ENCODE data around the gene CASKIN2. TPM values are rescaled to one million over a fixed set of nuclear protein-coding genes. Genes with fewer than 3 reads are reported as not detected.
"Not testable (repeated sequence)": the region's sequence is repeated elsewhere in the genome, so short reads cannot be mapped to it uniquely, and the experiment has no call there.

Gene CASKIN2
- total RNA-seq, 1 donor from 2014 or later: 2.0 TPM

- Mint-ChIP-seq H3K27ac (no peak overlapping the region), H3K36me3 (ENCODE audit: low read depth) (peaks cover 12% of the 10 kb centered on the region), H3K4me1 (ENCODE audit: low read depth) (no peaks in the 10 kb centered on the region), H3K9me3 (no peaks in the 10 kb centered on the region), H3K4me3 (no peak overlapping the region), H3K27me3 (ENCODE audit: insufficient read depth) (no peaks in the 10 kb centered on the region)
- DNase-seq (ENCODE audit: low spot score): no peak
- intact Hi-C loops (cut with micrococcal nuclease): no loop called here
These were observed 47.0 kb downstream of the CASKIN2 start for GRCh38 chr17:75468291-75468754.

- peaks cover 2% of the 10 kb centered on the region for H3K4me1 Mint-ChIP-seq (ENCODE audit: low read depth)
- no peaks in the 10 kb centered on the region for H3K27me3 Mint-ChIP-seq (ENCODE audit: insufficient read depth)
- H3K9me3 Mint-ChIP-seq: no peaks in the 10 kb centered on the region
- H3K4me3 Mint-ChIP-seq: no peak overlapping the region
- intact Hi-C loops (cut with micrococcal nuclease): no loop called here
- H3K36me3 Mint-ChIP-seq (ENCODE audit: low read depth): peaks cover 4% of the 10 kb centered on the region
- no peak for DNase-seq (ENCODE audit: low spot score)
- H3K27ac Mint-ChIP-seq: no peak overlapping the region
These were observed 50.3 kb downstream of the CASKIN2 start for GRCh38 chr17:75465039-75465438.

- peaks cover 5% of the 10 kb centered on the region for H3K4me1 Mint-ChIP-seq (ENCODE audit: low read depth)
- H3K9me3 Mint-ChIP-seq: no peaks in the 10 kb centered on the region
- H3K4me3 Mint-ChIP-seq: no peak overlapping the region
- intact Hi-C loops (cut with micrococcal nuclease): no loop called here
- H3K36me3 Mint-ChIP-seq (ENCODE audit: low read depth): peaks cover 4% of the 10 kb centered on the region
- H3K27ac Mint-ChIP-seq: no peak overlapping the region
- DNase-seq (ENCODE audit: low spot score): no peak
- H3K27me3 Mint-ChIP-seq (ENCODE audit: insufficient read depth): no peaks in the 10 kb centered on the region
These were observed 51.7 kb downstream of the CASKIN2 start for GRCh38 chr17:75463603-75464002.

- Mint-ChIP-seq H3K36me3 (ENCODE audit: low read depth) (peaks cover 4% of the 10 kb centered on the region), H3K27ac (no peak overlapping the region), H3K27me3 (ENCODE audit: insufficient read depth) (no peaks in the 10 kb centered on the region), H3K4me3 (no peak overlapping the region), H3K9me3 (no peaks in the 10 kb centered on the region), H3K4me1 (ENCODE audit: low read depth) (peaks cover 25% of the 10 kb centered on the region)
- DNase-seq (ENCODE audit: low spot score): no peak
- intact Hi-C loops (cut with micrococcal nuclease): no loop called here
These were observed 55.0 kb downstream of the CASKIN2 start for GRCh38 chr17:75460295-75460694.

- Mint-ChIP-seq H3K9me3 (no peaks in the 10 kb centered on the region), H3K4me3 (no peak overlapping the region), H3K27ac (no peak overlapping the region), H3K4me1 (ENCODE audit: low read depth) (peaks cover 25% of the 10 kb centered on the region), H3K36me3 (ENCODE audit: low read depth) (peaks cover 4% of the 10 kb centered on the region), H3K27me3 (ENCODE audit: insufficient read depth) (no peaks in the 10 kb centered on the region)
- intact Hi-C loops (cut with micrococcal nuclease): no loop called here
- DNase-seq (ENCODE audit: low spot score): no peak
These were observed 55.6 kb downstream of the CASKIN2 start for GRCh38 chr17:75459590-75460267.

- Mint-ChIP-seq H3K9me3 (no peaks in the 10 kb centered on the region), H3K27me3 (ENCODE audit: insufficient read depth) (no peaks in the 10 kb centered on the region), H3K4me1 (ENCODE audit: low read depth) (peaks cover 28% of the 10 kb centered on the region), H3K36me3 (ENCODE audit: low read depth) (peaks cover 4% of the 10 kb centered on the region), H3K27ac (no peak overlapping the region), H3K4me3 (no peak overlapping the region)
- intact Hi-C loops (cut with micrococcal nuclease): no loop called here
- no peak for DNase-seq (ENCODE audit: low spot score)
These were observed 56.1 kb downstream of the CASKIN2 start for GRCh38 chr17:75459246-75459589.

DNA sequence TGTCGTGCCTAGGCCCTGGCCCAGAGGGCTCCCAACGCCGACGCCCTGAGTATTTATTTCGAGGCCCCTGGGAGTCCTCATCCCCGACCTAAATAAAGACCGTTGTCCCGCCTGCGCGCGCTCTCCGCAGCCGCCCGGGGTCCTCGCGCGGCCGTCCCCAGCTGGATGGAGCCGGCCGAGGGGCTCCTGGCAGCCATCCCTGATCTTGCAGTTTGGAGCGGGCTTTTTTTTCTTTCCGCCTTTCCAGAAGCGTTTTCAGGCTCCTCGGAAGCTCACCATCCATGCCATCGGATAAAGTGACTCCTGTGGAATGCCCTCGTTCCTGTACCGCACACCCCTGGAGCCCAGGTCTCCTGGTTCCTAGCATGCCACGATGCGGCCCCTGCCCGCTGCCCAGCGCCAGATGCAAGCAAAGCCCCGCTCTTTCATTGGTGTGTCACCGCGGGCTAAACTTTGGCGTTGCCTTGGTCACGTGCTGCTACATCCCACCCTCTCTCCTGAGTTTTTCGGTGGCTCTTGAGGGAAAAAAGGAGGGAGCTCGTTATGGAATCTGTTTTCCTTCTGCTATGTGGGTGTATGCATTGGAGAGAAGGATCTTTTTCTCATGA lies 58.2 kb downstream of the CASKIN2 start:
- intact Hi-C loops (cut with micrococcal nuclease): loop anchor here (2.0 kb wide), 4 partner anchors 68 to 168 kb away; partner anchors contain the start of genes LLGL2 and SLC25A19
- Mint-ChIP-seq H3K27me3 (ENCODE audit: insufficient read depth) (no peaks in the 10 kb centered on the region), H3K4me3 (peak overlapping the region; percentile 92), H3K9me3 (no peaks in the 10 kb centered on the region), H3K36me3 (ENCODE audit: low read depth) (peaks cover 2% of the 10 kb centered on the region), H3K27ac (peak overlapping the region; percentile 84), H3K4me1 (ENCODE audit: low read depth) (peaks cover 35% of the 10 kb centered on the region)
- no peak for DNase-seq (ENCODE audit: low spot score)

- Mint-ChIP-seq H3K4me1 (ENCODE audit: low read depth) (peaks cover 35% of the 10 kb centered on the region), H3K27ac (peak within 1 kb of the TSS; percentile 84), H3K27me3 (ENCODE audit: insufficient read depth) (no peaks in the 10 kb centered on the region), H3K9me3 (no peaks in the 10 kb centered on the region), H3K4me3 (peak within 1 kb of the TSS; percentile 92), H3K36me3 (ENCODE audit: low read depth) (peaks cover 2% of the 10 kb centered on the region)
- intact Hi-C loops (cut with micrococcal nuclease): loop anchor here (1.0 to 2.0 kb wide), 7 partner anchors 30 to 168 kb away; partner anchors contain the start of genes CASKIN2, GRB2, LLGL2 and SLC25A19
- DNase-seq (ENCODE audit: low spot score): peak; percentile 89
These were observed 58.8 kb downstream of the CASKIN2 start, which contains the start of gene TMEM94 for GRCh38 chr17:75456417-75457046. Gene TMEM94 (plus strand): TSS chr17:75456635. CDS start chr17:75471906, 15,271 bp downstream.

DNA sequence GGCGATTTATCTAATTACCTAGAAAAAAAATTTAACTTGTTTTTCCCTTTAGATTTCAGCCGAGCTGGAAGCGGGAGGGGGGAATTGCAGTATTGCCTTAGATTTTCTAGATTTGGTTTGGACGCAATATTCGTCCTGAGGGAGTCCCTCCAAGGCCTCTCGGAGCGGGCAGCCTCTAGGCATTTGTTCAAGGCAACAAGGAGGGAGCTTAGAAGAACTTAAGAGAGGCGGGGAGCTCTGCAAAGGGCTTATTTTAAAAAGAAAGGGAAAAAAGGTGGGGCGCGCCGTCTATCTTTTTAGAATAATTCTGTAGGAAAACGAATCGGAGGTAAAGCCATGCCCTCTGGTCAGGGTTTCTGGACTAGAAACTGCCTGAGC lies 59.3 kb downstream of the CASKIN2 start:
- H3K27me3 Mint-ChIP-seq (ENCODE audit: insufficient read depth): no peaks in the 10 kb centered on the region
- H3K27ac Mint-ChIP-seq: peak overlapping the region; percentile 77
- H3K36me3 Mint-ChIP-seq (ENCODE audit: low read depth): peaks cover 2% of the 10 kb centered on the region
- peaks cover 35% of the 10 kb centered on the region for H3K4me1 Mint-ChIP-seq (ENCODE audit: low read depth)
- no peak for DNase-seq (ENCODE audit: low spot score)
- no peaks in the 10 kb centered on the region for H3K9me3 Mint-ChIP-seq
- peak overlapping the region; percentile 92 for H3K4me3 Mint-ChIP-seq
- intact Hi-C loops (cut with micrococcal nuclease): loop anchor here (1.0 to 2.0 kb wide), 7 partner anchors 30 to 167 kb away; partner anchors contain the start of genes CASKIN2, GRB2, LLGL2 and SLC25A19

DNA sequence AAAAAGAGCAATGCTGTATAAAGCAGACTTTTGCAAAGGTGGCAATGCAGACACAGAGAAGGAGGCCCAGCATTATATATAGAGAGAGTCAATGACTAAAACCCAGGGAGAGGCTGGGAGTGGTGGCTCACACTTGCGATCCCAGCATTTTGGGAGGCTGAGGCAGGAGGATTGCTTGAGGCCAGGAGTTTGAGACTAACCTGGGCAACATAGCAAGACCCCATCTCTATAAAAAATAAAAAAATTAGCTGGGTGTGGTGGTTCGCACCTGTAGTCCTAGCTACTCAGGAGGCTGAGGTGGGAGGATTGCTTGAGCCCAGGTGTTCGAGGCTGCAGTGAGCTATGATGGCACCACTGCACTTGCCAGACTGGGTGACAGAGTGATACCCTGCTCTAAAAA lies 60.7 kb downstream of the CASKIN2 start:
- H3K36me3 Mint-ChIP-seq (ENCODE audit: low read depth); H3K9me3 Mint-ChIP-seq; H3K27ac Mint-ChIP-seq; DNase-seq (ENCODE audit: low spot score); H3K27me3 Mint-ChIP-seq (ENCODE audit: insufficient read depth); intact Hi-C loops (cut with micrococcal nuclease): not testable (repeated sequence)
- Mint-ChIP-seq H3K4me1 (ENCODE audit: low read depth) (peaks cover 30% of the 10 kb centered on the region), H3K4me3 (peak overlapping the region; percentile 27)

DNA sequence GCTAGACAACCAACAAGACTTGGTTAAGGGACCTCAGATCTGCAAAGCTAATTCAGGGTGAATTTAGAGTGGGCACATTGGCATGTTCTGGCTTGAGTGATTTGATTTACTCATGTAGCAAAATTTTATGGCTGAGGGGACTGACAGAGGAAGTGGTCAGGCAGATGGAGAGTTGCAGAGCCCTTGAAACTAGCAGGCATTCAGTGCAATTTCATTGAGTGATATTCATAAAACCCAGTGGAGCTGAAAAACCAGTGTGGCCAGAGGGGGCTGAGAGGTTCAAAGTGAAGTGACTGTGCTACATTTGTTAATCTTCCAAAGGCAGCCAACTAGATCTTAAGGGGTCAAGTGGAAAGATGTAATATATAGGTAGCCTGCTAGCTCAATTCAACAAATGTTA lies 61.1 kb downstream of the CASKIN2 start:
- H3K27me3 Mint-ChIP-seq (ENCODE audit: insufficient read depth): peaks cover 2% of the 10 kb centered on the region
- H3K9me3 Mint-ChIP-seq: no peaks in the 10 kb centered on the region
- intact Hi-C loops (cut with micrococcal nuclease): no loop called here
- DNase-seq (ENCODE audit: low spot score): no peak
- no peak overlapping the region for H3K27ac Mint-ChIP-seq
- H3K4me1 Mint-ChIP-seq (ENCODE audit: low read depth): peaks cover 30% of the 10 kb centered on the region
- peaks cover 2% of the 10 kb centered on the region for H3K36me3 Mint-ChIP-seq (ENCODE audit: low read depth)
- H3K4me3 Mint-ChIP-seq: peak overlapping the region; percentile 27

DNA sequence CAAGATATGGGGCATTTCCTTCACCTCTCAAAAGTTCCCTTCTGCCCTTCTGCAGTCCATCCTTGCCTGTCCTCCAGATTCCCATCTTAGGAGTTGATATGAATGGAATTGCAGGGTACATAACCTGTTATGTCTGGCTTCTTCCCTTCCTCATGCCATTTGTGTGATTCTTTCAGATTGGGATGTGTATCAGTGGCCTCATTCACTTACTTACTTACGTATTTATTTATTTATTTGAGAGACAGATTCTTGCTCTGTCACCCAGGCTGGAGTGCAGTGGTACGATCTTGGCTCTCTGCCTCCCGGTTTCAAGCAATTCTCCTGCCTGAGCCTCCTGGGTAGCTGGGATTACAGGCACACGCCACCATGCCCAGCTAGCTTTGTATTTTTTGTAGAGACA lies 65.1 kb downstream of the CASKIN2 start:
- no peak overlapping the region for H3K4me3 Mint-ChIP-seq
- H3K4me1 Mint-ChIP-seq (ENCODE audit: low read depth): peaks cover 10% of the 10 kb centered on the region
- DNase-seq (ENCODE audit: low spot score): no peak
- no peaks in the 10 kb centered on the region for H3K36me3 Mint-ChIP-seq (ENCODE audit: low read depth)
- no peaks in the 10 kb centered on the region for H3K9me3 Mint-ChIP-seq
- H3K27ac Mint-ChIP-seq: no peak overlapping the region
- intact Hi-C loops (cut with micrococcal nuclease): no loop called here
- H3K27me3 Mint-ChIP-seq (ENCODE audit: insufficient read depth): peaks cover 4% of the 10 kb centered on the region

Measured in activated T-helper 1 cell treated with anti-CD3 and anti-CD28 coated beads, Interleukin-12 subunit alpha, Interleukin-12 subunit beta, Interleukin-2, Interleukin-4 antibody, amounts not matched to agents 30 ng/mL and 10 ng/mL and 1 ng/mL, durations not matched to agents 14 hours and 24 hours and 36 hours (primary cell).